WTC11 (cell line): ENCODE measurements around the gene CCDC71.

Source experiments
- ETV6 ChIP-seq: sonication (generic); formaldehyde crosslinking; IDR thresholded peaks from 2 replicates; pipeline ENCODE4 v1.8.1; 2022; ENCODE audit warnings: mild to moderate bottlenecking, missing genetic modification reagents
- ZNF396 ChIP-seq: fragments of 250-450 bp; sonication (Bioruptor Pico); IDR thresholded peaks from 2 replicates; pipeline ENCODE4 v1.8.0; 2021; ENCODE audit warnings: mild to moderate bottlenecking, moderate library complexity, borderline replicate concordance
- TF ChIP-seq, protein P1 (sequence below): fragments of 200-600 bp; IDR thresholded peaks from 2 replicates; pipeline ENCODE4 v1.8.0; 2022; ENCODE audit warnings: antibody characterized with exemption
- TF ChIP-seq, protein P2 (sequence below): sonication (generic); formaldehyde crosslinking; IDR thresholded peaks from 2 replicates; pipeline ENCODE4 v1.8.1; 2023; ENCODE audit warnings: mild to moderate bottlenecking, moderate library complexity, missing genetic modification reagents
- TF ChIP-seq, protein P3 (sequence below): sonication (generic); formaldehyde crosslinking; IDR thresholded peaks from 2 replicates; pipeline ENCODE4 v1.8.0; 2022; ENCODE audit warnings: mild to moderate bottlenecking, missing genetic modification reagents
- TF ChIP-seq, protein P4 (sequence below): sonication (generic); formaldehyde crosslinking; IDR thresholded peaks from 2 replicates; pipeline ENCODE4 v1.8.1; 2023; ENCODE audit warnings: mild to moderate bottlenecking, missing genetic modification reagents, moderate library complexity

DNA sequence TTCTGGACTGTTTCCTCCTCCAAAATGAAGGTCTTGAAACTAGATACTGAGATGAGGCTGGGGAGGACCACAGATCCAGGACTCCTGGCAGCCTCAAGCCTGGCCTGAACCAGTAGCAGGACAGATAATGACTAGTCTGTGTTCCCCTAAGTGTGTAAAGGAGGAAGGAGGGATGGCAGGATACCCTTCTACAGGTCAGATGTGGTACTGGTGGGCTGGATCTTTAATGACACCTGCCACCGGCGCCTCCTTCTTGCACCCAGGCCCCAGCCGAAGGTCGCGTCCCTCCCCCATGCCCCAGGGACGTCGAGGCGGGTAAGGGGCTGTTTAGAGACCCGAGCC lies 46.1 kb downstream of the CCDC71 start:
- TF ChIP-seq, protein P1, sequence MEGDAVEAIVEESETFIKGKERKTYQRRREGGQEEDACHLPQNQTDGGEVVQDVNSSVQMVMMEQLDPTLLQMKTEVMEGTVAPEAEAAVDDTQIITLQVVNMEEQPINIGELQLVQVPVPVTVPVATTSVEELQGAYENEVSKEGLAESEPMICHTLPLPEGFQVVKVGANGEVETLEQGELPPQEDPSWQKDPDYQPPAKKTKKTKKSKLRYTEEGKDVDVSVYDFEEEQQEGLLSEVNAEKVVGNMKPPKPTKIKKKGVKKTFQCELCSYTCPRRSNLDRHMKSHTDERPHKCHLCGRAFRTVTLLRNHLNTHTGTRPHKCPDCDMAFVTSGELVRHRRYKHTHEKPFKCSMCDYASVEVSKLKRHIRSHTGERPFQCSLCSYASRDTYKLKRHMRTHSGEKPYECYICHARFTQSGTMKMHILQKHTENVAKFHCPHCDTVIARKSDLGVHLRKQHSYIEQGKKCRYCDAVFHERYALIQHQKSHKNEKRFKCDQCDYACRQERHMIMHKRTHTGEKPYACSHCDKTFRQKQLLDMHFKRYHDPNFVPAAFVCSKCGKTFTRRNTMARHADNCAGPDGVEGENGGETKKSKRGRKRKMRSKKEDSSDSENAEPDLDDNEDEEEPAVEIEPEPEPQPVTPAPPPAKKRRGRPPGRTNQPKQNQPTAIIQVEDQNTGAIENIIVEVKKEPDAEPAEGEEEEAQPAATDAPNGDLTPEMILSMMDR, result no peak
- no peak for TF ChIP-seq ZNF396 (CRISPR knock-in tag)
- TF ChIP-seq, protein P2, sequence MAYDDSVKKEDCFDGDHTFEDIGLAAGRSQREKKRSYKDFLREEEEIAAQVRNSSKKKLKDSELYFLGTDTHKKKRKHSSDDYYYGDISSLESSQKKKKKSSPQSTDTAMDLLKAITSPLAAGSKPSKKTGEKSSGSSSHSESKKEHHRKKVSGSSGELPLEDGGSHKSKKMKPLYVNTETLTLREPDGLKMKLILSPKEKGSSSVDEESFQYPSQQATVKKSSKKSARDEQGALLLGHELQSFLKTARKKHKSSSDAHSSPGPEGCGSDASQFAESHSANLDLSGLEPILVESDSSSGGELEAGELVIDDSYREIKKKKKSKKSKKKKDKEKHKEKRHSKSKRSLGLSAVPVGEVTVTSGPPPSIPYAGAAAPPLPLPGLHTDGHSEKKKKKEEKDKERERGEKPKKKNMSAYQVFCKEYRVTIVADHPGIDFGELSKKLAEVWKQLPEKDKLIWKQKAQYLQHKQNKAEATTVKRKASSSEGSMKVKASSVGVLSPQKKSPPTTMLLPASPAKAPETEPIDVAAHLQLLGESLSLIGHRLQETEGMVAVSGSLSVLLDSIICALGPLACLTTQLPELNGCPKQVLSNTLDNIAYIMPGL (CRISPR knock-in tag), result no peak
- TF ChIP-seq, protein P3, sequence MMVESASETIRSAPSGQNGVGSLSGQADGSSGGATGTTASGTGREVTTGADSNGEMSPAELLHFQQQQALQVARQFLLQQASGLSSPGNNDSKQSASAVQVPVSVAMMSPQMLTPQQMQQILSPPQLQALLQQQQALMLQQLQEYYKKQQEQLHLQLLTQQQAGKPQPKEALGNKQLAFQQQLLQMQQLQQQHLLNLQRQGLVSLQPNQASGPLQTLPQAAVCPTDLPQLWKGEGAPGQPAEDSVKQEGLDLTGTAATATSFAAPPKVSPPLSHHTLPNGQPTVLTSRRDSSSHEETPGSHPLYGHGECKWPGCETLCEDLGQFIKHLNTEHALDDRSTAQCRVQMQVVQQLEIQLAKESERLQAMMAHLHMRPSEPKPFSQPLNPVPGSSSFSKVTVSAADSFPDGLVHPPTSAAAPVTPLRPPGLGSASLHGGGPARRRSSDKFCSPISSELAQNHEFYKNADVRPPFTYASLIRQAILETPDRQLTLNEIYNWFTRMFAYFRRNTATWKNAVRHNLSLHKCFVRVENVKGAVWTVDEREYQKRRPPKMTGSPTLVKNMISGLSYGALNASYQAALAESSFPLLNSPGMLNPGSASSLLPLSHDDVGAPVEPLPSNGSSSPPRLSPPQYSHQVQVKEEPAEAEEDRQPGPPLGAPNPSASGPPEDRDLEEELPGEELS, result no peak
- TF ChIP-seq, protein P4, sequence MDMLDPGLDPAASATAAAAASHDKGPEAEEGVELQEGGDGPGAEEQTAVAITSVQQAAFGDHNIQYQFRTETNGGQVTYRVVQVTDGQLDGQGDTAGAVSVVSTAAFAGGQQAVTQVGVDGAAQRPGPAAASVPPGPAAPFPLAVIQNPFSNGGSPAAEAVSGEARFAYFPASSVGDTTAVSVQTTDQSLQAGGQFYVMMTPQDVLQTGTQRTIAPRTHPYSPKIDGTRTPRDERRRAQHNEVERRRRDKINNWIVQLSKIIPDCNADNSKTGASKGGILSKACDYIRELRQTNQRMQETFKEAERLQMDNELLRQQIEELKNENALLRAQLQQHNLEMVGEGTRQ, result no peak
- no peak for TF ChIP-seq ETV6 (CRISPR knock-in tag)
